Transverse colon (tissue), 4 donors: ENCODE results near the gene SLC12A7. TPM values are rescaled to one million over a fixed set of nuclear protein-coding genes. Genes with fewer than 3 reads are reported as not detected.

Source experiments
- DNase-seq: peaks from one replicate; pipeline ENCODE4 v3.0.0-alpha.2; 2019
- H3K27ac ChIP-seq, 4 donors: fragments of 200-600 bp; sonication (generic); 2 replicates each; pipeline ENCODE4 v1.5.1; 2016 to 2018; ENCODE audit warnings: inconsistent platforms in 4 of 4
- H3K27me3 ChIP-seq: fragments of 200-600 bp; sonication (generic); 2 replicates; pipeline ENCODE4 v1.5.1; 2017; ENCODE audit warnings: inconsistent platforms
- H3K36me3 ChIP-seq, 4 donors: fragments of 200-600 bp; sonication (generic); 2 replicates each; pipeline ENCODE4 v1.5.1; 2017 to 2019; ENCODE audit warnings: inconsistent platforms in 4 of 4
- H3K4me1 ChIP-seq, 4 donors: fragments of 200-600 bp; sonication (generic); 2 replicates each; pipeline ENCODE4 v1.5.1; 2017 to 2020; ENCODE audit warnings: inconsistent platforms in 4 of 4
- H3K4me3 ChIP-seq, 4 donors: fragments of 200-600 bp; sonication (generic); 1 replicate in 1 of 4; 2 replicates in 3 of 4; pipeline versions ENCODE4 v1.5.1 to v1.6.1; 2017 to 2019; ENCODE audit warnings: inconsistent platforms in 4 of 4
- H3K9me3 ChIP-seq, 2 donors: fragments of 200-600 bp; sonication (generic); 2 replicates each; pipeline ENCODE4 v1.5.1; 2017 to 2019; ENCODE audit warnings: inconsistent platforms in 2 of 2
- EP300 ChIP-seq: sonication (generic); formaldehyde crosslinking; IDR thresholded peaks from one replicate; pipeline ENCODE4 v1.6.1; 2017; ENCODE audit warnings: antibody characterized with exemption, low read depth
- POLR2A ChIP-seq: fragments of 450-650 bp; IDR thresholded peaks from one replicate; pipeline ENCODE4 v1.6.1; 2016; ENCODE audit warnings: antibody characterized with exemption, mild to moderate bottlenecking, moderate library complexity
- POLR2AphosphoS5 ChIP-seq, 3 donors: sonication (generic); formaldehyde crosslinking; IDR thresholded peaks; one replicate each; pipeline ENCODE4 v1.6.1; 2016; ENCODE audit warnings: antibody characterized with exemption in 3 of 3
- WGBS, 2 donors: methylation state at CpG; one replicate each; pipeline ENCODE4 v1.1.5; 2018; ENCODE audit warnings: low coverage in 1 of 2; 5-methylcytosine and 5-hydroxymethylcytosine counted together
- in situ Hi-C, 4 donors: fragments of 200-750 bp; cut with MboI; loops; one replicate each; pipeline versions ENCODE4 v1.15.0 to v1.15.1; 2017; ENCODE audit warnings: low sequenced_read_pairs in 3 of 4, low pct_ligation_motif_present in 1 of 4, low pct_unique_long_range_greater_than_20kb in 1 of 4
- intact Hi-C: fragments of 100-400 bp; cut with DNase I; formaldehyde crosslinking; loops from one replicate; pipeline ENCODE4 v1.15.1; 2023; ENCODE audit warnings: low total_unique reads
- total RNA-seq, 4 donors: library from RNA; depleted of rRNA; stranded (reverse); fragments of >200 nt; gene quantifications; one replicate each; pipeline ENCODE4 v1.1.0, GENCODE V29; 2016
- TF ChIP-seq, protein P1 (sequence below), 5 experiments: fragments of 200-600 bp in 3 of 5; fragments of 450-650 bp in 2 of 5; sonication (generic) in 3 of 5; IDR thresholded peaks; 1 replicate in 2 of 5; 2 replicates in 3 of 5; pipeline ENCODE4 v1.5.1; 2016 to 2017; ENCODE audit warnings: antibody characterized with exemption in 5 of 5, inconsistent platforms in 3 of 5, mild to moderate bottlenecking in 2 of 5, moderate library complexity in 1 of 5

The SLC12A7 gene
- total RNA-seq, 4 donors from 2014 or later: 60.7 to 144 (median 61.4) TPM

- no peak overlapping the region for H3K4me3 ChIP-seq
- 76% methylated on average over 10 of the region's 10 CpGs; no CpG with 5 or more reads in 1 of the 2 donors for WGBS, 2 donors
- intact Hi-C loops: no loop called here
- in situ Hi-C loops: no loop called here
- no peaks in the 10 kb centered on the region for H3K27me3 ChIP-seq
- no peak for DNase-seq
- H3K9me3 ChIP-seq: no peaks in the 10 kb centered on the region
- peaks cover under 1 to 23% (median 4%) of the 10 kb centered on the region in 4 donors for H3K4me1 ChIP-seq
- no peak overlapping the region for H3K27ac ChIP-seq
- TF ChIP-seq EP300 (no peak), POLR2A (no peak)
- H3K36me3 ChIP-seq: no peaks in the 10 kb centered on the region
These were observed 15.0 kb downstream of the SLC12A7 start for GRCh38 chr5:1096838-1097237.

- Histone ChIP-seq H3K4me3 (no peak overlapping the region), H3K27ac (no peak overlapping the region), H3K36me3 (no peaks in the 10 kb centered on the region), H3K9me3 (no peaks in the 10 kb centered on the region), H3K4me1 (peaks cover 0 to 14% (median 3%) of the 10 kb centered on the region in 4 donors), H3K27me3 (no peaks in the 10 kb centered on the region)
- DNase-seq: no peak
- 84 to 100% methylated on average over 2 to 11 of the region's 11 CpGs for WGBS, 2 donors
- intact Hi-C loops: no loop called here
- in situ Hi-C loops: no loop called here
- TF ChIP-seq POLR2A (no peak), EP300 (no peak), POLR2AphosphoS5 (IDR thresholded peaks at IDR 0.05) (no peak)
- TF ChIP-seq, protein P1, sequence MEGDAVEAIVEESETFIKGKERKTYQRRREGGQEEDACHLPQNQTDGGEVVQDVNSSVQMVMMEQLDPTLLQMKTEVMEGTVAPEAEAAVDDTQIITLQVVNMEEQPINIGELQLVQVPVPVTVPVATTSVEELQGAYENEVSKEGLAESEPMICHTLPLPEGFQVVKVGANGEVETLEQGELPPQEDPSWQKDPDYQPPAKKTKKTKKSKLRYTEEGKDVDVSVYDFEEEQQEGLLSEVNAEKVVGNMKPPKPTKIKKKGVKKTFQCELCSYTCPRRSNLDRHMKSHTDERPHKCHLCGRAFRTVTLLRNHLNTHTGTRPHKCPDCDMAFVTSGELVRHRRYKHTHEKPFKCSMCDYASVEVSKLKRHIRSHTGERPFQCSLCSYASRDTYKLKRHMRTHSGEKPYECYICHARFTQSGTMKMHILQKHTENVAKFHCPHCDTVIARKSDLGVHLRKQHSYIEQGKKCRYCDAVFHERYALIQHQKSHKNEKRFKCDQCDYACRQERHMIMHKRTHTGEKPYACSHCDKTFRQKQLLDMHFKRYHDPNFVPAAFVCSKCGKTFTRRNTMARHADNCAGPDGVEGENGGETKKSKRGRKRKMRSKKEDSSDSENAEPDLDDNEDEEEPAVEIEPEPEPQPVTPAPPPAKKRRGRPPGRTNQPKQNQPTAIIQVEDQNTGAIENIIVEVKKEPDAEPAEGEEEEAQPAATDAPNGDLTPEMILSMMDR (IDR thresholded peaks at IDR 0.05): no peak
These were observed 15.9 kb downstream of the SLC12A7 start for GRCh38 chr5:1095990-1096363.

DNA sequence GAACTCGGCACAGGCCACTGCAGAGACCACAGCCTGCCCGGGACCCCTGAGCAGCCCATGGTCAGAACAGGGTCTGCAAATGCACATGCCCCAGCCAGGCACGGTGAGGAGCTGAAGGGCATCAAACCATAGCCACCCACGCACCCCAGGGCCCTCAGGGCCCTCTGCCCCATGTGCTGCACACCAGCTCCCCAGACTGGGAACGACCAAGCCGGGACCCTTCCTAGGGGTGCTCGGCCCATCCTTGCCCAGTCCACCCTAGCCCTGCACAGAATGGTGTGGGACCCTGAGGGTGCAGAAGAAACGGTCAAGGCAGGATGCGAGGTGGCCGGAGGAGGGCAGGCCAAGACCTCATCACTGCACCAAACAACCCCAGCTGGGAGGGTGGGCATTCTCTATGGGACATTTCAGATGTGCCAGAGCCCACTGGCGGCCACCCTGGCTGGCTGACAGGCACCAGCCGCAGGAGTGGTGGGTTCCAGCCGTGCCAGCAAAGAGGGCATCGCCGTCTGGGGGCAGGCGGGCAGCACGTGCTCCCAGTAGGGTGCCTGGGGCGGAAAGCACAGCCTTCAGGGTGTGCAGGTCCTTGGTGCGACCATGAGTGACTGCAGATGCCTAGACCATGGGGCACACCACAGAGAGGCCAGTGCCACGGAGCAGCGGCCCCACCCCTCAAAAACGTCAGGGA lies 16.4 kb downstream of the SLC12A7 start:
- in situ Hi-C loops: no loop called here
- 88% methylated on average over 22 of the region's 22 CpGs; no CpG with 5 or more reads in 1 of the 2 donors for WGBS, 2 donors
- no peak overlapping the region for H3K27ac ChIP-seq
- no peaks in the 10 kb centered on the region for H3K36me3 ChIP-seq
- H3K27me3 ChIP-seq: no peaks in the 10 kb centered on the region
- H3K4me1 ChIP-seq: peaks cover 0 to 11% (median 3%) of the 10 kb centered on the region in 4 donors
- H3K4me3 ChIP-seq: no peak overlapping the region
- DNase-seq: no peak
- H3K9me3 ChIP-seq: no peaks in the 10 kb centered on the region
- intact Hi-C loops: no loop called here
- no peak for TF ChIP-seq POLR2AphosphoS5 (IDR thresholded peaks at IDR 0.05)
- TF ChIP-seq, protein P1 (IDR thresholded peaks at IDR 0.05): no peak
- TF ChIP-seq EP300: no peak
- TF ChIP-seq POLR2A: no peak

DNA sequence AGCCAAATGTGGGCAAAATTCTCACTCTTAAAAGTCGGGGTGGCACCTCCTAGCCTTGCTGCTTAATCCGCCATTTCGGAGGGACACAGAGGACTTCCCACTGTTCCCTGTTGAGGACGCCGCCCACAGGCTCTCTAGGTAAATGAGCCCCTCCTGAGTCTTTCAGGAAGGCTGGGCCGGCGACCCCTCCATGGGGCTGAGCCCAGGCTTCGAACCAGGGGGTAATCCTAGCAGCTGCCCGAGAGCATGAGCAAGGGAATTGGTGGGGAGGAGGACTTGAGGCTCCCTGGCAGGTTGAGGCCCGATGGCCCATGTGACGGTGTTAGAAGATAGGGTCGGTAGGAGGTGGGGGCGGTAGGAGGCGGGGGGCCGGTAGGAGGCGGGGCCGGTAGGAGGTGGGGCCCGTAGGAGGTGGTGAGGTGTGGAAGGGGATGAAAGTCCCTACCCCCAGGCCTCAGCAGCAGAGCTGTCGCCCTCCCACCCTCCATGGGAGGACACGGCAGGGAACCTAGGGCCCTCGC lies 17.1 kb downstream of the SLC12A7 start:
- Histone ChIP-seq H3K27me3 (no peaks in the 10 kb centered on the region), H3K4me3 (no peak overlapping the region), H3K36me3 (no peaks in the 10 kb centered on the region), H3K4me1 (peaks cover 0 to 11% (median 5%) of the 10 kb centered on the region in 4 donors), H3K27ac (no peak overlapping the region), H3K9me3 (no peaks in the 10 kb centered on the region)
- in situ Hi-C loops (no loop called here), intact Hi-C loops (no loop called here)
- DNase-seq: no peak
- TF ChIP-seq POLR2AphosphoS5 (IDR thresholded peaks at IDR 0.05) (no peak), EP300 (no peak), POLR2A (no peak)
- TF ChIP-seq, protein P1 (IDR thresholded peaks at IDR 0.05): no peak
- WGBS, 2 donors: 86 to 96% methylated on average over 5 to 21 of the region's 21 CpGs
